Upper lobe of right lung (tissue), 1 donor: ENCODE data around the gene CLEC4G. TPM values are rescaled to one million over a fixed set of nuclear protein-coding genes. Genes with fewer than 3 reads are reported as not detected.

Source experiments
- ATAC-seq: fragments of 200-7000 bp; cut with Tn5 transposase; one replicate; pipeline ENCODE4 v1.9.1; 2020; ENCODE audit warnings: mild to moderate bottlenecking, moderate library complexity
- DNase-seq: peaks from one replicate; pipeline ENCODE4 v3.0.0-alpha.2; 2020
- H3K27ac ChIP-seq: fragments of 200-600 bp; one replicate; pipeline ENCODE4 v1.8.0; 2022
- H3K27me3 ChIP-seq: fragments of 200-600 bp; one replicate; pipeline ENCODE4 v1.8.0; 2022; ENCODE audit warnings: mild to moderate bottlenecking
- H3K36me3 ChIP-seq: fragments of 200-600 bp; one replicate; pipeline ENCODE4 v1.8.0; 2022
- H3K4me1 ChIP-seq: fragments of 200-600 bp; one replicate; pipeline ENCODE4 v1.8.0; 2022
- H3K4me3 ChIP-seq: fragments of 200-600 bp; one replicate; pipeline ENCODE4 v1.8.0; 2022; ENCODE audit warnings: mild to moderate bottlenecking
- H3K9me3 ChIP-seq: fragments of 200-600 bp; one replicate; pipeline ENCODE4 v1.8.0; 2022
- intact Hi-C: fragments of 100-400 bp; cut with DNase I; formaldehyde crosslinking; loops from one replicate; pipeline ENCODE4 v1.11.0; 2022
- total RNA-seq: library from RNA; stranded (reverse); fragmentation: NEBNext Ultra II Directional; extraction: Animal tissue kit (Norgen Biotek cat#: 25700); gene quantifications from one replicate; pipeline ENCODE4 v1.2.1, GENCODE V29; 2021
- TF ChIP-seq, protein P1 (sequence below): fragments of 200-600 bp; IDR thresholded peaks from one replicate; pipeline ENCODE4 v1.8.0; 2022; ENCODE audit warnings: antibody characterized with exemption
- donor health status: DM: no; HTN: yes; CAD: no; lungs with severe emphysema.

The CLEC4G gene
- total RNA-seq, 1 donor from 2014 or later, result 1.4 TPM

DNA sequence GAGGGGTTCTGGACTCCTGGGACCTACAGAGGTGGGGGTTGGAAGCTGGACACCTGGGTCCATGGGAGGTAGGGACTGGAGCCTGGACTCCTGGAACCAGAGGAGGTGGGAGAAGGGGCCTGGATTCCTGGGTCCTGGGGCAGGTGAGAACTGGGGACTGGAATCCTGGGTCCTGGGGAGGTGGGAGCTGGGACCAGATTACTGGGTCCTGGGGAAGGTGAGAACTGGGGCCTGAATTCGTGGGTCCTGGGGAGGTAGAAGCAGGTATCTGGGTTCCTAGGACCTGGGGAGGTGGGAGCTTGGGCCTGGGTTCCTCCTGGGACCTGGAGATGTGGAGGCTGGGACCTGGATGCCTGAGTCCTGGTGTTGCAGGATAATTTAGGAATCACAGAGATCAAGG lies 31.8 kb upstream of the CLEC4G start:
- Histone ChIP-seq H3K27ac (no peak overlapping the region), H3K9me3 (no peaks in the 10 kb centered on the region), H3K27me3 (no peaks in the 10 kb centered on the region), H3K4me1 (no peaks in the 10 kb centered on the region), H3K4me3 (no peak overlapping the region), H3K36me3 (no peaks in the 10 kb centered on the region)
- DNase-seq (no peak), ATAC-seq (no peak)
- intact Hi-C loops, result no loop called here
- TF ChIP-seq, protein P1, sequence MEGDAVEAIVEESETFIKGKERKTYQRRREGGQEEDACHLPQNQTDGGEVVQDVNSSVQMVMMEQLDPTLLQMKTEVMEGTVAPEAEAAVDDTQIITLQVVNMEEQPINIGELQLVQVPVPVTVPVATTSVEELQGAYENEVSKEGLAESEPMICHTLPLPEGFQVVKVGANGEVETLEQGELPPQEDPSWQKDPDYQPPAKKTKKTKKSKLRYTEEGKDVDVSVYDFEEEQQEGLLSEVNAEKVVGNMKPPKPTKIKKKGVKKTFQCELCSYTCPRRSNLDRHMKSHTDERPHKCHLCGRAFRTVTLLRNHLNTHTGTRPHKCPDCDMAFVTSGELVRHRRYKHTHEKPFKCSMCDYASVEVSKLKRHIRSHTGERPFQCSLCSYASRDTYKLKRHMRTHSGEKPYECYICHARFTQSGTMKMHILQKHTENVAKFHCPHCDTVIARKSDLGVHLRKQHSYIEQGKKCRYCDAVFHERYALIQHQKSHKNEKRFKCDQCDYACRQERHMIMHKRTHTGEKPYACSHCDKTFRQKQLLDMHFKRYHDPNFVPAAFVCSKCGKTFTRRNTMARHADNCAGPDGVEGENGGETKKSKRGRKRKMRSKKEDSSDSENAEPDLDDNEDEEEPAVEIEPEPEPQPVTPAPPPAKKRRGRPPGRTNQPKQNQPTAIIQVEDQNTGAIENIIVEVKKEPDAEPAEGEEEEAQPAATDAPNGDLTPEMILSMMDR, result no peak

GRCh38 chr19:7762719-7763293 lies 30.9 kb upstream of the CLEC4G start, which contains the start of gene CLEC4M:
Gene CLEC4M (plus strand): TSS chr19:7763243. CDS start chr19:7763267, 24 bp downstream.
- H3K27ac ChIP-seq, result no peak within 1 kb of the TSS
- H3K4me3 ChIP-seq, result no peak within 1 kb of the TSS
- no peaks in the 10 kb centered on the region for H3K4me1 ChIP-seq
- no peak for DNase-seq
- TF ChIP-seq, protein P1, result no peak
- H3K36me3 ChIP-seq, result no peaks in the 10 kb centered on the region
- no peak for ATAC-seq
- no peaks in the 10 kb centered on the region for H3K9me3 ChIP-seq
- no peaks in the 10 kb centered on the region for H3K27me3 ChIP-seq
- intact Hi-C loops, result no loop called here

DNA sequence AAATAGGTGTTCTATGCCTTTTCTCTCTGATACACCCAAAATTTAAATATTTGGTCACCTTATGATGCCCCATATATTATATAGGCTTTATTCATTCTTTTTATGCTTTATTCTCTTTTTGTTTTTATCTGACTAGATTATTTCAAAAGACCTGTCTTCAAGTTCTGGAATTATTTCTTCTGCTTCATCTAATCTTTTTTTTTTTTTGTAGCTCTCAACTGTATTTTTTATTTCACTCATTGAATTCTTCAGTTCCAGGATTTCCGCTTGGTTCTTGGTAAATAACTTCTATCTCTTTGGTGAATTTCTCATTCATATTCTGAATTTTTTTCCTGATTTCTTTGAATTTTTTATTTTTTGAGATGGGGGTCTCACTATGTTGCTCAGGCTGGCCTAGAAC lies 27.2 kb upstream of the CLEC4G start:
- ATAC-seq, result no peak
- Histone ChIP-seq H3K27me3 (no peaks in the 10 kb centered on the region), H3K4me3 (no peak overlapping the region), H3K36me3 (no peaks in the 10 kb centered on the region), H3K27ac (no peak overlapping the region), H3K9me3 (peaks cover 14% of the 10 kb centered on the region), H3K4me1 (no peaks in the 10 kb centered on the region)
- DNase-seq, result no peak
- intact Hi-C loops, result no loop called here
- TF ChIP-seq, protein P1, result no peak

GRCh38 chr19:7757358-7757757 lies 25.4 kb upstream of the CLEC4G start:
- Histone ChIP-seq H3K27me3 (no peaks in the 10 kb centered on the region), H3K27ac (no peak overlapping the region), H3K4me3 (no peak overlapping the region), H3K36me3 (no peaks in the 10 kb centered on the region), H3K9me3 (peaks cover 14% of the 10 kb centered on the region), H3K4me1 (no peaks in the 10 kb centered on the region)
- ATAC-seq (no peak), DNase-seq (no peak)
- intact Hi-C loops, result no loop called here
- TF ChIP-seq, protein P1, result no peak

- intact Hi-C loops, result no loop called here
- no peak for ATAC-seq
- H3K27me3 ChIP-seq, result no peaks in the 10 kb centered on the region
Measured at GRCh38 chr19:7756258-7756657, 24.3 kb upstream of the CLEC4G start.

More at GRCh38 chr19:7756258-7756657, 24.3 kb upstream of the CLEC4G start:
- Histone ChIP-seq H3K36me3 (no peaks in the 10 kb centered on the region), H3K27ac (no peak overlapping the region), H3K4me1 (no peaks in the 10 kb centered on the region), H3K4me3 (no peak overlapping the region), H3K9me3 (peaks cover 14% of the 10 kb centered on the region)
- TF ChIP-seq, protein P1, result no peak
- no peak for DNase-seq
